Measurements from ENCODE around the gene DIRAS3.

GRCh38 chr1:68093737-68094136 is 43.3 kb upstream of the DIRAS3 start:
- no peak for TF ChIP-seq CTCF (conservative IDR thresholded peaks at IDR 0.05; ENCODE audit: low read length)
- TF ChIP-seq EZH2phosphoT487 (IDR thresholded peaks at IDR 0.05; ENCODE audit: borderline replicate concordance, low read depth, low read length) = no peak

All from OCI-LY7 (cell line).